Heart left ventricle (tissue), 13 donors: ENCODE measurements around the gene SH3RF2.
"Not testable (repeated sequence)": the region's sequence is repeated elsewhere in the genome, so short reads cannot be mapped to it uniquely, and the experiment has no call there.

Experiments used
- POLR2A ChIP-seq, 2 donors: fragments of 450-650 bp; IDR thresholded peaks; one replicate each; pipeline ENCODE4 v1.6.1; 2017; ENCODE audit warnings: antibody characterized with exemption in 2 of 2, mild to moderate bottlenecking in 2 of 2, moderate library complexity in 2 of 2
- TF ChIP-seq, protein P1 (sequence below), 12 donors: fragments of 200-600 bp; sonication (generic) in 4 of 12; IDR thresholded peaks; one replicate each; pipeline versions ENCODE4 v1.5.0 to v1.8.0; 2018 to 2022; ENCODE audit warnings: antibody characterized with exemption in 12 of 12, mild to moderate bottlenecking in 5 of 12
- donor health status: ischemic (EF 13 %, LVEDD 7.1; RV severe dilation, severe dysfunction).
- donor health status: DM: no; HTN: yes; CAD: no.
- donor health status: DM: no; HTN: no; CAD: no.
- donor health status: ischemic (EF 25% LVEDD 6.9; RV normal size, moderate dysfunction).
- donor health status: ischemic (EF 25% LVEDD 5.7; RV mildly dilated, moderate dysfunction).
- donor health status: ischemic (EF 35%, LVEDD 5.7; RV mildly dilated, moderate dysfunction).
- donor health status: nonischemic (EF 11% LVEDD 7.7; RV severe dilation, severe dysfunction).
- donor health status: DM: yes; HTN: yes; CAD: no.
- donor health status: PGD.
- donor health status: ischemic (EF 29% LVEDD 5.4; RV normal size, mild dysfunction).
- donor health status: nonischemic (EF 23%, LVEDD 6.1; RV moderate dilation, normal function).

GRCh38 chr5:145954140-145954539 is 17.8 kb downstream of the SH3RF2 start:
- TF ChIP-seq, protein P1, sequence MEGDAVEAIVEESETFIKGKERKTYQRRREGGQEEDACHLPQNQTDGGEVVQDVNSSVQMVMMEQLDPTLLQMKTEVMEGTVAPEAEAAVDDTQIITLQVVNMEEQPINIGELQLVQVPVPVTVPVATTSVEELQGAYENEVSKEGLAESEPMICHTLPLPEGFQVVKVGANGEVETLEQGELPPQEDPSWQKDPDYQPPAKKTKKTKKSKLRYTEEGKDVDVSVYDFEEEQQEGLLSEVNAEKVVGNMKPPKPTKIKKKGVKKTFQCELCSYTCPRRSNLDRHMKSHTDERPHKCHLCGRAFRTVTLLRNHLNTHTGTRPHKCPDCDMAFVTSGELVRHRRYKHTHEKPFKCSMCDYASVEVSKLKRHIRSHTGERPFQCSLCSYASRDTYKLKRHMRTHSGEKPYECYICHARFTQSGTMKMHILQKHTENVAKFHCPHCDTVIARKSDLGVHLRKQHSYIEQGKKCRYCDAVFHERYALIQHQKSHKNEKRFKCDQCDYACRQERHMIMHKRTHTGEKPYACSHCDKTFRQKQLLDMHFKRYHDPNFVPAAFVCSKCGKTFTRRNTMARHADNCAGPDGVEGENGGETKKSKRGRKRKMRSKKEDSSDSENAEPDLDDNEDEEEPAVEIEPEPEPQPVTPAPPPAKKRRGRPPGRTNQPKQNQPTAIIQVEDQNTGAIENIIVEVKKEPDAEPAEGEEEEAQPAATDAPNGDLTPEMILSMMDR (IDR thresholded peaks at IDR 0.05): not testable (repeated sequence)
- TF ChIP-seq POLR2A (IDR thresholded peaks at IDR 0.05): not testable (repeated sequence)
